Measurements from ENCODE around the gene VDAC1.

Gene VDAC1

GRCh38 chr5:133926489-133927299 lies 78.1 kb downstream of the VDAC1 start:
- no peak for DNase-seq (ENCODE audit: low read depth)

GRCh38 chr5:133925866-133926488 lies 78.8 kb downstream of the VDAC1 start:
- DNase-seq (ENCODE audit: low read depth), result no peak

GRCh38 chr5:133925269-133925668 lies 79.5 kb downstream of the VDAC1 start:
- no peak for DNase-seq (ENCODE audit: low read depth)

- no peak for DNase-seq (ENCODE audit: low read depth)
Measured at GRCh38 chr5:133924221-133924920, 80.4 kb downstream of the VDAC1 start.

- no peak for DNase-seq (ENCODE audit: low read depth)
Measured at GRCh38 chr5:133921979-133922378, 82.8 kb downstream of the VDAC1 start.

Measured in fibroblast of the conjunctiva (primary cell).